ENCODE measurements around the gene LONRF2.

The LONRF2 gene

GRCh38 chr2:100248044-100248330 is 74.3 kb downstream of the LONRF2 start:
- FAIRE-seq (no peak), DNase-seq (ENCODE audit: insufficient read length) (no peak)
- TF ChIP-seq POLR2A (IDR thresholded peaks at IDR 0.05; ENCODE audit: low read depth, low read length) (no peak), POLR2AphosphoS5 (IDR thresholded peaks at IDR 0.05; ENCODE audit: low read depth, low read length) (no peak), TAF1 (IDR thresholded peaks at IDR 0.05; ENCODE audit: borderline replicate concordance, low read depth, low read length) (no peak)

GRCh38 chr2:100247256-100248043 is 74.9 kb downstream of the LONRF2 start:
- no peak for TF ChIP-seq TAF1 (IDR thresholded peaks at IDR 0.05; ENCODE audit: borderline replicate concordance, low read depth, low read length)
- TF ChIP-seq POLR2AphosphoS5 (IDR thresholded peaks at IDR 0.05; ENCODE audit: low read depth, low read length): peak; percentile 75; the same call in 1 of the 2 replicates
- DNase-seq (ENCODE audit: insufficient read length): peak; percentile 50
- FAIRE-seq: peak; percentile 88

GRCh38 chr2:100246163-100247145 is 75.8 kb downstream of the LONRF2 start:
- TF ChIP-seq POLR2A (IDR thresholded peaks at IDR 0.05; ENCODE audit: low read depth, low read length) (no peak), TAF1 (IDR thresholded peaks at IDR 0.05; ENCODE audit: borderline replicate concordance, low read depth, low read length) (no peak), POLR2AphosphoS5 (IDR thresholded peaks at IDR 0.05; ENCODE audit: low read depth, low read length) (no peak)
- peak; percentile 70 for FAIRE-seq
- DNase-seq (ENCODE audit: insufficient read length): no peak

- TF ChIP-seq POLR2AphosphoS5 (IDR thresholded peaks at IDR 0.05; ENCODE audit: low read depth, low read length) (no peak), POLR2A (IDR thresholded peaks at IDR 0.05; ENCODE audit: low read depth, low read length) (no peak), TAF1 (IDR thresholded peaks at IDR 0.05; ENCODE audit: borderline replicate concordance, low read depth, low read length) (no peak)
- FAIRE-seq (no peak), DNase-seq (ENCODE audit: insufficient read length) (no peak)
Observed at GRCh38 chr2:100245681-100246080, 76.6 kb downstream of the LONRF2 start.

- no peak for DNase-seq (ENCODE audit: insufficient read length)
- FAIRE-seq: no peak
- TF ChIP-seq TAF1 (IDR thresholded peaks at IDR 0.05; ENCODE audit: borderline replicate concordance, low read depth, low read length) (no peak), POLR2A (IDR thresholded peaks at IDR 0.05; ENCODE audit: low read depth, low read length) (no peak), POLR2AphosphoS5 (IDR thresholded peaks at IDR 0.05; ENCODE audit: low read depth, low read length) (no peak)
Observed at GRCh38 chr2:100244881-100245605, 77.3 kb downstream of the LONRF2 start.

- no peak for DNase-seq (ENCODE audit: insufficient read length)
- TF ChIP-seq POLR2AphosphoS5 (IDR thresholded peaks at IDR 0.05; ENCODE audit: low read depth, low read length) (no peak), TAF1 (IDR thresholded peaks at IDR 0.05; ENCODE audit: borderline replicate concordance, low read depth, low read length) (no peak), POLR2A (IDR thresholded peaks at IDR 0.05; ENCODE audit: low read depth, low read length) (no peak)
- no peak for FAIRE-seq
Observed at GRCh38 chr2:100243631-100244030, 78.7 kb downstream of the LONRF2 start.

- TF ChIP-seq POLR2A (IDR thresholded peaks at IDR 0.05; ENCODE audit: low read depth, low read length) (no peak), TAF1 (IDR thresholded peaks at IDR 0.05; ENCODE audit: borderline replicate concordance, low read depth, low read length) (no peak), POLR2AphosphoS5 (IDR thresholded peaks at IDR 0.05; ENCODE audit: low read depth, low read length) (no peak)
- DNase-seq (ENCODE audit: insufficient read length) (peak; percentile 42), FAIRE-seq (peak; percentile 78)
Observed at GRCh38 chr2:100242891-100243619, 79.2 kb downstream of the LONRF2 start.

- TF ChIP-seq POLR2AphosphoS5 (IDR thresholded peaks at IDR 0.05; ENCODE audit: low read depth, low read length) (no peak), POLR2A (IDR thresholded peaks at IDR 0.05; ENCODE audit: low read depth, low read length) (no peak), TAF1 (IDR thresholded peaks at IDR 0.05; ENCODE audit: borderline replicate concordance, low read depth, low read length) (no peak)
- no peak for DNase-seq (ENCODE audit: insufficient read length)
- FAIRE-seq: no peak
Observed at GRCh38 chr2:100242476-100242875, 79.8 kb downstream of the LONRF2 start.

GRCh38 chr2:100241236-100241635 is 81.1 kb downstream of the LONRF2 start:
- FAIRE-seq: no peak

GRCh38 chr2:100240386-100240785 is 81.9 kb downstream of the LONRF2 start:
- TF ChIP-seq POLR2A (IDR thresholded peaks at IDR 0.05; ENCODE audit: low read depth, low read length) (no peak), TAF1 (IDR thresholded peaks at IDR 0.05; ENCODE audit: borderline replicate concordance, low read depth, low read length) (no peak), POLR2AphosphoS5 (IDR thresholded peaks at IDR 0.05; ENCODE audit: low read depth, low read length) (no peak)
- DNase-seq (ENCODE audit: insufficient read length) (no peak), FAIRE-seq (no peak)

More at GRCh38 chr2:100241236-100241635, 81.1 kb downstream of the LONRF2 start:
- TF ChIP-seq TAF1 (IDR thresholded peaks at IDR 0.05; ENCODE audit: borderline replicate concordance, low read depth, low read length) (no peak), POLR2A (IDR thresholded peaks at IDR 0.05; ENCODE audit: low read depth, low read length) (no peak), POLR2AphosphoS5 (IDR thresholded peaks at IDR 0.05; ENCODE audit: low read depth, low read length) (no peak)
- no peak for DNase-seq (ENCODE audit: insufficient read length)

Measured in GM12892 (cell line).